Measurements from ENCODE around the gene MIER1.

MIER1 gene

GRCh38 chr1:67019600-67020136 is 94.9 kb downstream of the MIER1 start (continued):
- no peak for TF ChIP-seq ZNF155 (tag by site-specific recombination; IDR thresholded peaks at IDR 0.05)
- TF ChIP-seq ZNF549 (tag by site-specific recombination; IDR thresholded peaks at IDR 0.05): 0 out of 2 replicates have a peak, but pooled peaks have one; percentile 31
- no peak; the same call in 1 of the 2 replicates for TF ChIP-seq HIC1 (tag by site-specific recombination; IDR thresholded peaks at IDR 0.05)
- TF ChIP-seq ZSCAN23 (tag by site-specific recombination; IDR thresholded peaks at IDR 0.05): no peak
- TF ChIP-seq PRDM2 (tag by site-specific recombination; IDR thresholded peaks at IDR 0.05; ENCODE audit: borderline replicate concordance): no peak
- TF ChIP-seq ZNF274 (IDR thresholded peaks at IDR 0.05; ENCODE audit: low read length): no peak
- TF ChIP-seq ZNF274 (tag by site-specific recombination; IDR thresholded peaks at IDR 0.05; ENCODE audit: borderline replicate concordance): no peak
- TF ChIP-seq PRDM6 (tag by site-specific recombination; IDR thresholded peaks at IDR 0.05): no peak
- no peak for TF ChIP-seq TSHZ1 (tag by site-specific recombination; IDR thresholded peaks at IDR 0.05; ENCODE audit: borderline replicate concordance)
- peak; percentile 26; the same call in 1 of the 2 replicates for TF ChIP-seq ZNF366 (tag by site-specific recombination; conservative IDR thresholded peaks at IDR 0.05)
- no peak for TF ChIP-seq ZNF138 (tag by site-specific recombination; IDR thresholded peaks at IDR 0.05; ENCODE audit: borderline replicate concordance)
- TF ChIP-seq PRDM1 (tag by site-specific recombination; IDR thresholded peaks at IDR 0.05): no peak

All from HEK293 (cell line).